Measurements from ENCODE around the gene C5orf58.
A peak's percentile ranks its signal among the peaks of the same experiment; 100 is the strongest.

Gene C5orf58

GRCh38 chr5:170221327-170221741 lies 11.5 kb upstream of the C5orf58 start:
- Histone ChIP-seq H3K36me3 (no peaks in the 10 kb centered on the region), H3K27me3 (peaks cover 0 to 5% of the 10 kb centered on the region in 2 donors), H3K4me1 (peaks cover 0 to 5% (median 0%) of the 10 kb centered on the region in 4 donors), H3K4me3 (no peak overlapping the region), H3K9me3 (no peaks in the 10 kb centered on the region), H3K27ac (no peak overlapping the region)
- intact Hi-C loops (cut with DNase I; ENCODE audit: low total_unique reads), result no loop called here
- DNase-seq, result no peak
- no peak for TF ChIP-seq CTCF (IDR thresholded peaks at IDR 0.05)

GRCh38 chr5:170223360-170223759 lies 9.4 kb upstream of the C5orf58 start:
- intact Hi-C loops (cut with DNase I; ENCODE audit: low total_unique reads), result no loop called here
- H3K27ac ChIP-seq, result no peak overlapping the region
- no peak overlapping the region for H3K4me3 ChIP-seq
- no peaks in the 10 kb centered on the region for H3K27me3 ChIP-seq
- no peaks in the 10 kb centered on the region for H3K36me3 ChIP-seq
- no peak for TF ChIP-seq CTCF (IDR thresholded peaks at IDR 0.05)
- no peak for DNase-seq
- H3K4me1 ChIP-seq, result peaks cover 0 to 5% (median 0%) of the 10 kb centered on the region in 4 donors
- H3K9me3 ChIP-seq, result no peaks in the 10 kb centered on the region

- no peak for TF ChIP-seq CTCF (IDR thresholded peaks at IDR 0.05)
- H3K4me1 ChIP-seq, result peaks cover 0 to 5% (median 0%) of the 10 kb centered on the region in 4 donors
- no peak for DNase-seq
- H3K27me3 ChIP-seq, result no peaks in the 10 kb centered on the region
- no peaks in the 10 kb centered on the region for H3K9me3 ChIP-seq
- H3K4me3 ChIP-seq, result no peak overlapping the region
- no peaks in the 10 kb centered on the region for H3K36me3 ChIP-seq
- intact Hi-C loops (cut with DNase I; ENCODE audit: low total_unique reads), result no loop called here
- no peak overlapping the region for H3K27ac ChIP-seq
Observed at GRCh38 chr5:170223906-170224305, 8.9 kb upstream of the C5orf58 start.

GRCh38 chr5:170225326-170226128 lies 7.3 kb upstream of the C5orf58 start:
- DNase-seq, result peak; percentile 83 to 89
- intact Hi-C loops (cut with DNase I; ENCODE audit: low total_unique reads), result no loop called here
- H3K27me3 ChIP-seq, result no peaks in the 10 kb centered on the region
- H3K27ac ChIP-seq, result no peak overlapping the region
- H3K4me3 ChIP-seq, result no peak overlapping the region
- no peaks in the 10 kb centered on the region for H3K9me3 ChIP-seq
- H3K36me3 ChIP-seq, result no peaks in the 10 kb centered on the region
- H3K4me1 ChIP-seq, result peaks cover 0 to 5% (median 0%) of the 10 kb centered on the region in 4 donors
- TF ChIP-seq CTCF (IDR thresholded peaks at IDR 0.05), result peak; percentile 61 to 67

- Histone ChIP-seq H3K36me3 (no peaks in the 10 kb centered on the region), H3K27me3 (no peaks in the 10 kb centered on the region), H3K27ac (no peak overlapping the region), H3K9me3 (no peaks in the 10 kb centered on the region), H3K4me3 (no peak overlapping the region), H3K4me1 (peaks cover 0 to 5% (median 0%) of the 10 kb centered on the region in 4 donors)
- intact Hi-C loops (cut with DNase I; ENCODE audit: low total_unique reads), result no loop called here
- DNase-seq, result no peak
- no peak for TF ChIP-seq CTCF (IDR thresholded peaks at IDR 0.05)
Observed at GRCh38 chr5:170226129-170226615, 6.6 kb upstream of the C5orf58 start.

Data from tibial artery (tissue), 4 donors.